T-helper 2 cell treated with Interferon-gamma antibody and Interleukin-4, amounts not matched to agents 5 μg/mL and 100 μg/mL, for 36 hours (primary cell): Measurements from ENCODE around the gene CTNNAL1.

ENCODE experiments used
- DNase-seq: peaks from one replicate; pipeline ENCODE4 v3.0.0; 2021; ENCODE audit warnings: low spot score
- H3K27ac Mint-ChIP-seq: one replicate; pipeline ENCODE4 v1.8.0; 2021; ENCODE audit warnings: mild to moderate bottlenecking, mixed read lengths
- H3K27me3 Mint-ChIP-seq: one replicate; pipeline ENCODE4 v1.8.0; 2021; ENCODE audit warnings: low read depth, mixed read lengths
- H3K36me3 Mint-ChIP-seq: one replicate; pipeline ENCODE4 v1.8.0; 2021; ENCODE audit warnings: low read depth, mixed read lengths
- H3K4me1 Mint-ChIP-seq: one replicate; pipeline ENCODE4 v1.8.0; 2021; ENCODE audit warnings: low read depth, mixed read lengths
- H3K4me3 Mint-ChIP-seq: one replicate; pipeline ENCODE4 v1.8.0; 2022; ENCODE audit warnings: mild to moderate bottlenecking, moderate library complexity, mixed read lengths
- H3K9me3 Mint-ChIP-seq: one replicate; pipeline ENCODE4 v1.8.0; 2021; ENCODE audit warnings: mixed read lengths

Gene CTNNAL1

GRCh38 chr9:109019420-109019819 is 6.1 kb upstream of the CTNNAL1 start:
- Mint-ChIP-seq H3K36me3 (peaks cover 25% of the 10 kb centered on the region), H3K4me3 (no peak overlapping the region), H3K9me3 (no peaks in the 10 kb centered on the region)

GRCh38 chr9:109017493-109017892 is 4.2 kb upstream of the CTNNAL1 start:
- H3K4me3 Mint-ChIP-seq, result no peak overlapping the region
- H3K9me3 Mint-ChIP-seq, result no peaks in the 10 kb centered on the region
- H3K27me3 Mint-ChIP-seq, result peaks cover under 1% of the 10 kb centered on the region
- peaks cover 22% of the 10 kb centered on the region for H3K36me3 Mint-ChIP-seq
- peaks cover 4% of the 10 kb centered on the region for H3K4me1 Mint-ChIP-seq
- DNase-seq, result no peak
- no peak overlapping the region for H3K27ac Mint-ChIP-seq

More at GRCh38 chr9:109019420-109019819, 6.1 kb upstream of the CTNNAL1 start:
- no peak overlapping the region for H3K27ac Mint-ChIP-seq
- H3K4me1 Mint-ChIP-seq, result no peaks in the 10 kb centered on the region
- no peak for DNase-seq
- H3K27me3 Mint-ChIP-seq, result no peaks in the 10 kb centered on the region

GRCh38 chr9:109017061-109017460 is 3.8 kb upstream of the CTNNAL1 start:
- no peak overlapping the region for H3K4me3 Mint-ChIP-seq
- H3K27ac Mint-ChIP-seq, result no peak overlapping the region
- H3K4me1 Mint-ChIP-seq, result peaks cover 8% of the 10 kb centered on the region

GRCh38 chr9:109016132-109016531 is 2.8 kb upstream of the CTNNAL1 start:
- Mint-ChIP-seq H3K4me3 (no peak overlapping the region), H3K9me3 (no peaks in the 10 kb centered on the region), H3K36me3 (peaks cover 21% of the 10 kb centered on the region), H3K4me1 (peaks cover 17% of the 10 kb centered on the region), H3K27ac (no peak overlapping the region), H3K27me3 (peaks cover 12% of the 10 kb centered on the region)
- no peak for DNase-seq

More at GRCh38 chr9:109017061-109017460, 3.8 kb upstream of the CTNNAL1 start:
- H3K9me3 Mint-ChIP-seq, result no peaks in the 10 kb centered on the region
- H3K27me3 Mint-ChIP-seq, result peaks cover 4% of the 10 kb centered on the region
- no peak for DNase-seq
- H3K36me3 Mint-ChIP-seq, result peaks cover 22% of the 10 kb centered on the region

GRCh38 chr9:109014608-109015280 is 1.4 kb upstream of the CTNNAL1 start:
- no peak for DNase-seq
- Mint-ChIP-seq H3K36me3 (peaks cover 8% of the 10 kb centered on the region), H3K4me3 (no peak overlapping the region), H3K9me3 (no peaks in the 10 kb centered on the region), H3K27ac (no peak overlapping the region), H3K4me1 (peaks cover 28% of the 10 kb centered on the region), H3K27me3 (peaks cover 17% of the 10 kb centered on the region)

GRCh38 chr9:109013679-109014607 is 644 bp upstream of the CTNNAL1 start:
- peak overlapping the region; percentile 72 for H3K4me3 Mint-ChIP-seq
- DNase-seq, result no peak
- H3K27ac Mint-ChIP-seq, result peak overlapping the region; percentile 75

GRCh38 chr9:109012009-109012875 is 1.1 kb downstream of the CTNNAL1 start:
- peak overlapping the region; percentile 85 for H3K27ac Mint-ChIP-seq
- H3K9me3 Mint-ChIP-seq, result no peaks in the 10 kb centered on the region
- peaks cover 25% of the 10 kb centered on the region for H3K27me3 Mint-ChIP-seq

More at GRCh38 chr9:109013679-109014607, 644 bp upstream of the CTNNAL1 start:
- Mint-ChIP-seq H3K27me3 (peaks cover 23% of the 10 kb centered on the region), H3K9me3 (no peaks in the 10 kb centered on the region), H3K4me1 (peaks cover 31% of the 10 kb centered on the region), H3K36me3 (peaks cover 3% of the 10 kb centered on the region)

GRCh38 chr9:109011231-109011671 is 2.0 kb downstream of the CTNNAL1 start:
- peaks cover 31% of the 10 kb centered on the region for H3K4me1 Mint-ChIP-seq
- H3K27ac Mint-ChIP-seq, result no peak overlapping the region
- DNase-seq, result peak; percentile 8
- no peaks in the 10 kb centered on the region for H3K9me3 Mint-ChIP-seq
- H3K27me3 Mint-ChIP-seq, result peaks cover 31% of the 10 kb centered on the region
- peak overlapping the region; percentile 90 for H3K4me3 Mint-ChIP-seq
- H3K36me3 Mint-ChIP-seq, result peaks cover 1% of the 10 kb centered on the region

More at GRCh38 chr9:109012009-109012875, 1.1 kb downstream of the CTNNAL1 start:
- Mint-ChIP-seq H3K4me3 (peak overlapping the region; percentile 90), H3K36me3 (peaks cover 1% of the 10 kb centered on the region), H3K4me1 (peaks cover 31% of the 10 kb centered on the region)
- peak; percentile 74 for DNase-seq

GRCh38 chr9:109010746-109011145 is 2.6 kb downstream of the CTNNAL1 start:
- Mint-ChIP-seq H3K36me3 (no peaks in the 10 kb centered on the region), H3K27ac (no peak overlapping the region), H3K4me3 (peak overlapping the region; percentile 31), H3K27me3 (peaks cover 33% of the 10 kb centered on the region), H3K4me1 (peaks cover 31% of the 10 kb centered on the region), H3K9me3 (no peaks in the 10 kb centered on the region)
- peak; percentile 77 for DNase-seq

GRCh38 chr9:109005678-109006077 is 7.6 kb downstream of the CTNNAL1 start:
- peaks cover 16% of the 10 kb centered on the region for H3K4me1 Mint-ChIP-seq
- no peak overlapping the region for H3K27ac Mint-ChIP-seq
- H3K9me3 Mint-ChIP-seq, result peaks cover 19% of the 10 kb centered on the region

GRCh38 chr9:109003116-109003515 is 10.2 kb downstream of the CTNNAL1 start:
- no peak overlapping the region for H3K27ac Mint-ChIP-seq
- H3K4me3 Mint-ChIP-seq, result no peak overlapping the region
- peaks cover 19% of the 10 kb centered on the region for H3K9me3 Mint-ChIP-seq

More at GRCh38 chr9:109005678-109006077, 7.6 kb downstream of the CTNNAL1 start:
- H3K4me3 Mint-ChIP-seq, result no peak overlapping the region
- DNase-seq, result no peak
- H3K36me3 Mint-ChIP-seq, result peaks cover 7% of the 10 kb centered on the region
- peaks cover 41% of the 10 kb centered on the region for H3K27me3 Mint-ChIP-seq

GRCh38 chr9:109002141-109002540 is 11.2 kb downstream of the CTNNAL1 start:
- peaks cover 19% of the 10 kb centered on the region for H3K9me3 Mint-ChIP-seq
- no peak overlapping the region for H3K4me3 Mint-ChIP-seq
- peaks cover 40% of the 10 kb centered on the region for H3K27me3 Mint-ChIP-seq
- H3K27ac Mint-ChIP-seq, result no peak overlapping the region
- peaks cover 11% of the 10 kb centered on the region for H3K36me3 Mint-ChIP-seq
- DNase-seq, result no peak
- peaks cover 10% of the 10 kb centered on the region for H3K4me1 Mint-ChIP-seq

More at GRCh38 chr9:109003116-109003515, 10.2 kb downstream of the CTNNAL1 start:
- DNase-seq, result no peak
- Mint-ChIP-seq H3K36me3 (peaks cover 7% of the 10 kb centered on the region), H3K4me1 (peaks cover 9% of the 10 kb centered on the region), H3K27me3 (peaks cover 43% of the 10 kb centered on the region)

GRCh38 chr9:109001275-109001676 is 12.0 kb downstream of the CTNNAL1 start:
- Mint-ChIP-seq H3K27ac (no peak overlapping the region), H3K9me3 (peaks cover 19% of the 10 kb centered on the region), H3K4me1 (peaks cover 12% of the 10 kb centered on the region), H3K4me3 (no peak overlapping the region), H3K36me3 (peaks cover 11% of the 10 kb centered on the region), H3K27me3 (peaks cover 35% of the 10 kb centered on the region)
- no peak for DNase-seq
